ENCODE results near the gene RBM22.
"Not testable (repeated sequence)": the region's sequence is repeated elsewhere in the genome, so short reads cannot be mapped to it uniquely, and the experiment has no call there.

Gene RBM22

DNA sequence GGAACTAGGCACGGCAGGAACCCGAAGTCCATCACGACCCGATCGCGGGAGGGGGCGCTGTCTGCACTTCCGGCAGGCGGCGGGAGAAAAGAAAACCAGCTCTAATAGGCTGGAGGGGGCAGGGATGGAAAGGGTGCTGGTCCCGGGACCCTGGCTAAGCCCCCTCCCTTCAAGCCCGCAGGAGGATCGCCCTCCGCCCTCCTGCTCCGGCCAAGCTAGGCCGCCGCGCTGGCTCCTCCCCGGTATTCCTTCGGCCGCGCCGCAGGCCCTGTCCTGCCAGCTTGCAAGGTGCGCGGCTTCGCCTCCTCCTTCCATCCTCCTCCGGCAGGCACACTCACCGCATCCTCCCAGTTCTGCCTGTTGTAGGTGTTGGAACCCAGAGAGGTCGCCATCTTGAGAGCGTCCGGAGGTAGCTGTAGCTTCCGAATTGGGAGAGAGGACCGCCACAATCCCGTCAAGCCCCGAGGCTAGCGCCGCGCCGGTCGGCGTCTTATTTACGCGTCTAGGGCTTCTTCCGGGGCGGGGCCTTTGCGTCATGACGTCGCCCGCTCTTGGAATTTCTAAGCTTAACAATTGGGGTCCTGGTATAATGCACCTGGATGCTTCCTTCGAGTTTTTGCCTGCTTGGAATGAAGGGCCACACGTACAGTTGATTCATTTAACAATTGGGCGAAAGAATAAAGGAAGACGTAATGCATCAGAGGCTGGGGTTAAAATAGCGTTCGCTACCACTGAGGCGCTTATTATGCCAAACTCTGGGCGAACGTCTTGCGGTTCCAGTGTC, at the start of gene RBM22:
TSS of gene RBM22 (minus strand) at position 469 of the 784 bp plus-strand sequence. CDS start at position 392, 77 bp downstream.
- DNase-seq: peak; percentile 94

DNA sequence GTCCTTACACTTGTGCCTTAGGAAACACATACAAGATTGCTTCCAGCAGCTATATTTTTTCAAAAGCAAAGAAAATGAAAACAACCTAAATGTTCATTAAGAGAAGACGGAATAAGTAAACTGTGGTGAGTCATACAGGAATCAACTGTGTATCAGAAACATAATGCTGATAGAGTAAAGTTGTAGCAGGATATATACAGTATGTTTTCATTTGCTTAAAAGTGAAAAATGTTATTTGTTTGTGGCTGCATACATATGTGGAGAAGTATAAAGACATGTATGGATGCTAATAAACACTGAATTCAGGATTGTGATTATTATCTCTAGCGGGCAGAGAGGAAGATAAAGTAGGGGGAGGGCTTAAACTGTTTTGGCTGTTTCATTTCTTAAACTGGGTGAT, 49.6 kb upstream of the RBM22 start:
- no peak for DNase-seq

- DNase-seq: not testable (repeated sequence)
Measured at GRCh38 chr5:150743142-150743488, 42.3 kb upstream of the RBM22 start.

GRCh38 chr5:150742455-150743141, 41.7 kb upstream of the RBM22 start:
- DNase-seq: not testable (repeated sequence)

- no peak for DNase-seq
Measured at GRCh38 chr5:150740992-150741391, 40.1 kb upstream of the RBM22 start.

- DNase-seq: no peak
Measured at GRCh38 chr5:150738862-150739261, 38.0 kb upstream of the RBM22 start.

DNA sequence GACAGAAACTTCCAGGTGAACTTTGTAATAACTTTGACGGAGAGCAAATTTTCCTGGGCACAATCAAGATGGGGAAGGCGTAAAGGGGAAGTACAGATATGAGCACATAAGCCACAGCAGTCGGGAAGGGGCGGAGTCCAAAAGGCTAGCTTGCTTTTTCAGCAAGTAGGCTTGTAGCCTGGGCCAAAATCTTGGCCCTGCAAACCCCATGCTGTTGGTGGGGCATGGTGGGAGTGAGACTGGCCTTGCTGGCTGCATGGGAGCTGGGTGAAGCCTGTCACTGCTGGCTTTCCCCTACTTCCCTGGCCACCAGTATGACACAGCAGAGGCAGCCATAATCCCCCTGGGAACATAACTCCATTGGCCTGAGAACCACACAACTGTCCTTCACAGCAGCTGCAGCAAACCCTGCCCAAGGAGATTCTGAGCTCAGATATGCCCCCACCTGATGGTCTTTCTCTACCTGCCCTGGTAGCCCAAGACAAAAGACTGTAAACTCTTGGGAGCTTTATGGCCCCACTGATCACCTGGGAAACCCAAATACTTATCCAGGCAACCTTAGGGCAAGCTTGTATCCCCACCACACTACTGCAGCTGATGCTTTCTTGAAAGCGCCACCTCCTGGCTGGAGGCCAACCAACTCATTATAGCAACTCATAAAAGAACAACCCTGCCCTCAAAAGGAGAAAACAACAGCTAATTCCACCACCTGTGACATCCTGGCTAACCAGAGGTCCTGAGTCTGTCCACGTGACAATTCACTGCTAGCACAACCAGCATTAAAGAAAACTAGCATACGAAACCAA, 33.9 kb upstream of the RBM22 start:
- DNase-seq: peak; percentile 38

DNA sequence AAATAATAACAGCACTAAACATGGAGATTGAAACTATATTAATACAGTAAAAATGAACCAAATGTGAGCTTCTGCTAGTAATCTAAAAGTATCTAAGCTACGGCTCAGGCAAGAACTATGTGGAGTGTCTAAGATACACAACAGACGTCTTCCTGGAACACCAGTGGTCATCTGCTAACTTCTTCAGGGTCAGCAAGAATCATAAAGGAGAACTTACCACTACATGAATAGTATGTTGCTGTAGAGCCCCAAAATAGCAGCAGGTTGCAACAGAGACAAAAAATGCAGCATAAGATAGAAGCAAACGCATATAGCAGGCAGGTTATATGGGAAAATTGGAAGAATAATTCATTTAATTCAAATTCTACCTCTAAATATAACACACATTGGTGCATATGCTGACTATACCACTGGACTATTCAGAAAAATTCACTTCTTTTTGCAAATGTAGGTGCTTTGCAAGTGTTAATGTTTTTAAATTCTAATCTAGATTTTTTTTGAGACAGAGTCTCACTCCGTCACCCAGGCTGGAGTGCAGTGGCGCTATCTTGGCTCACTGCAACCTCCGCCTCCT, 30.9 kb upstream of the RBM22 start:
- DNase-seq: no peak

GRCh38 chr5:150729859-150730258, 29.0 kb upstream of the RBM22 start:
- no peak for DNase-seq

- DNase-seq: no peak
Measured at GRCh38 chr5:150723845-150724244, 23.0 kb upstream of the RBM22 start.

- no peak for DNase-seq
Measured at GRCh38 chr5:150710165-150710564, 9.3 kb upstream of the RBM22 start.

DNA sequence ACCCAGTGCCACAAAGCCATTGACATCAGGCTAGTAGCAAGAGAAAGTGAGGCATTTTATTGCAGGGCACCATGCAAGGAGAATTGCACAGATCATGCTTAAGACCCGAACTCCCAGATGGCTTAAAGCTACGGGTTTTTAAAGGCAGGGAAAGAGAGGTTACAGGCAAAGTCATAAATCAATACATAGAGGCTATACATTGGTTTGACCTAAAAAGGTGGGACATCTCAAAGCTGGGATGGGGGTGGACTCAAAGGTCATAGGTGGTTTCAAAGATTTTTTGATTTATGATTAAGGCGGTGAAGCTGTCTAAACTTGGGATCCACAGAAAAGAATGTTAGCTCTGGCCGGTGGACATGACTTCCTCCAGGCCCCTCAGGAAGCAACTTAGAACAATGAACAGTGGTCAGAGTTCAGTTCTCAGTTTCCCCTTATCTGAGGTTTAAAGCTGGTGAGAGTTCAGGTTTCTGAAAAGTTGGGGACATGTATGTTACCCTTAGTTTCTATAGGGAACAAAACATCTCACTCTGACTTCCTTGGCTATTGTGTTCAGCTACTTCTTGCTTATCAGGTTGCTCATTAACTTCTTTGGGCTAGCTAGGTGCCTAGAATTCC, 6.0 kb upstream of the RBM22 start:
- no peak for DNase-seq

GRCh38 chr5:150703762-150704161, 2.9 kb upstream of the RBM22 start:
- DNase-seq: no peak

DNA sequence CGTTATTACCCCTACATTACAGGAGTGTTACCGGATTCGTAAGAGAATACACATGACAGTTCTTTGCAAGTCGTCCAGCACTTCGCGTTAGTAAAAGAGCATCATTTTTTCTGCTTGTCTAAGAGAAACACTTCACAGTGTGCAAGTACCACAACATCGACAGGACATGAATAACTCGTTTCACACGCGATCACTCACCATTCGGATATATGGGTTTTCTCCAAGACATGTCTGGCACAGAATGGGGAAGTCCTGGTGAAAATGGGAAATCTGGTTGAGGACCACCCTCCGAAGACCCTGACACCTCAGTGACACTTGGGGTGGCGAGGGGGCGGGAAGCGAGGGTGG, 642 bp downstream of the RBM22 start:
- no peak for DNase-seq

DNA sequence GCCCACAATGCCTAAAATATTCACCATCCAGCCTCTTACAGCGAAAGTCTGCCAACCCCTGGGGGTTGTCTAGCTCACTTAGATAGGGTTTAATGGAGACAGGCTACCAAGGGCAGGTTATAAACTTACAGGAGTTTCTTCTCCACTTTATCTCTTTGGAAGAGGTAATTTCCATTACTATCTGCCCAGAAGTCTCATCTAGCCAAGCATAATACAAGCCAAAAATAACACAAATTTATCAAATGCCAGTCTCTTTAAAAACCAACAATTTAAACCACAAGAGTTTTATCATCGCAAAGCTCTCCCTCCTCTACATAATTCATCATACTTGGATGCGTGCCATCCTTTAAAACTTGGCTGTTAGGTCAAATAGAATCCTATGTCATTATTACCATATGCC, 6.2 kb downstream of the RBM22 start:
- DNase-seq: no peak

DNA sequence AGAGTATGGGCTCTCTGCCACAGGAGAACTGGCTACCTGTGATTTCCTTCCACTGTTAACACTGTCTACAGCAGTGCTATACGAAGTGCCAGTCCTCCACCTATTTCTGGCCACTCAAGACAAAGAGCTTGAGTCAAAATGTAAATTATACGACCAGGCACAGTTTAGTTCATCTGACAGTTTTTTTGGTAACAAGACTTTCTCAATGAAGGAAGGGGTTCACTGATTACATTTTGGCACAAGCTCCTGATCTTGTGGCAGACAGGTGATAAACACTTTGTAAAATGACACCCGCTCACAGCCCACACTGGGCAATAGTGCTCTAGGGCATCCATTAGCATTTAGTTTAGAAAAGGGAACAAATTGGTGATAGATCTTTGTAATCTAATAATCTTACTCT, 8.6 kb downstream of the RBM22 start:
- DNase-seq: no peak

- DNase-seq: no peak
Measured at GRCh38 chr5:150690760-150691159, 10.1 kb downstream of the RBM22 start.

- DNase-seq: no peak
Measured at GRCh38 chr5:150689120-150689519, 11.7 kb downstream of the RBM22 start.

- DNase-seq: no peak
Measured at GRCh38 chr5:150676578-150676977, 24.3 kb downstream of the RBM22 start.

DNA sequence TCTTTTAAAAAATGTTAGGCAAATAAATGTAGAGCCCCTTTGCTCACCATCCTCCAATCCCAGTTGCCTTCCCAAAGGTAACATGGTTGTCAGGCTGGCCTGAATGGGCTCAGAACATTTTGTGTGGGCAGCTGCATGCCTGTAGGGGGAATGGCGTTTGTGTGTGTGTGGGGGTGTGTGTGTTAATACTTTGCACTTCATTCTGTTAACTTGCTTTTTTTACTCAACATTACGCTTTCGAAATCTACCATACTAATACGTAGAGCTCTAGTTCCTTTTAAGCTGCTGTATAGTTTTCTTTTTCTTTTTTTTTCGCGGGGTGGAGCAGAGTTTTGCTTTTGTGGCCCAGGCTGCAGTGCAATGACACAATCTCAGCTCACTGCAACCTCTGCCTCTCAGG, 25.8 kb downstream of the RBM22 start:
- DNase-seq: no peak

- no peak for DNase-seq
Measured at GRCh38 chr5:150674341-150674821, 26.5 kb downstream of the RBM22 start.

DNA sequence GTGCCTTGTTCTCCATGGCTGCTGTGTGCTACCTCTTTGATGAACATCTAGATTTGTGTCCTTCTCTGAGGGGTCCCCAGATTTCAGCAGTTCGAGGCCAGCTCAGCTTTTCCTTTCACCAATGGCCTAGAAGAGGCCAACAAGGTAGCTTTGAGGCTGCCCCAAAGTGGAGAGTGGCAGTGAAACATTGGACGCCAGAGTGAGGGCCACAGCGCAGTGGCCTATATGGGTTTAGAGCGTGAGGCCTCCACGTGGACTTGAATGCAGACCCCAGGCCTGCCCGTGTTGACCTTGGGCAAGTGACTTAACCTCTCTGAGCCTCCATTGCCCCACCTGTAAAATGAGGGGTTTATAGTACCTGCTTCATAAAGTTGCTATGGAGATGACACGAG, 28.0 kb downstream of the RBM22 start:
- no peak for DNase-seq
